ENCODE results near the gene LMO1. TPM values are rescaled to one million over a fixed set of nuclear protein-coding genes. Genes with fewer than 3 reads are reported as not detected.

Gene LMO1
- total and polyA plus RNA-seq, 2 of the 8 experiments (the other 6 are each of a cell fraction or from before 2014, with no cell fraction given) = 0.17 TPM; not detected in 1

- Histone ChIP-seq H3K9me3 (ENCODE audit: insufficient read depth in 2 of 2, low read depth in 1 of 2, low read length in 1 of 2) (no peaks in the 10 kb centered on the region), H2AFZ (ENCODE audit: low read length) (no peak overlapping the region), H2AK5ac (ENCODE audit: low read depth, low read length) (no peak overlapping the region), H4K5ac (ENCODE audit: insufficient read length, low read depth, low read length) (no peak overlapping the region), H3K4me1 (replicated peaks in 1 of 4; ENCODE audit: control insufficient read depth in 3 of 4, insufficient read depth in 4 of 4, low read length in 3 of 4) (peaks cover under 1 to 8% (median 3%) of the 10 kb centered on the region in 4 experiments; a peak in 6 of 7 replicates), H3K79me1 (ENCODE audit: low read depth, low read length) (no peaks in the 10 kb centered on the region), H3K9ac (replicated peaks in 1 of 4; ENCODE audit: extremely low read depth in 1 of 4, low read depth in 3 of 4, low read length in 3 of 4) (no peak overlapping the region), H3K14ac (ENCODE audit: insufficient read length) (no peak overlapping the region), H2BK5ac (ENCODE audit: low read depth, low read length) (no peak overlapping the region), H3K4me3 (ENCODE audit: extremely low read depth in 1 of 4, insufficient read depth in 2 of 4, low read depth in 3 of 4, low read length in 4 of 4) (no peak overlapping the region), H3K18ac (ENCODE audit: extremely low read depth, low read length) (no peak overlapping the region), H2BK20ac (ENCODE audit: low read length) (no peak overlapping the region), H3K27ac (ENCODE audit: low read depth, low read length) (no peak overlapping the region), H4K91ac (replicated peaks; ENCODE audit: insufficient read length, low read length) (no peak overlapping the region), H3K27me3 (replicated peaks in 1 of 4; ENCODE audit: control insufficient read depth in 3 of 4, extremely low read depth in 1 of 4, insufficient read depth in 3 of 4, low read length in 3 of 4) (no peaks in the 10 kb centered on the region; a peak in 1 of 7 replicates), H3K4ac (replicated peaks; ENCODE audit: insufficient read length, low read depth, low read length) (no peak overlapping the region), H3K23ac (ENCODE audit: insufficient read length) (no peak overlapping the region), H3K56ac (replicated peaks; ENCODE audit: insufficient read length, low read depth, low read length) (no peak overlapping the region), H2BK15ac (ENCODE audit: low read length) (peak overlapping the region; percentile 18; the same call in 1 of the 2 replicates), H4K20me1 (replicated peaks in 1 of 2; ENCODE audit: control insufficient read depth in 1 of 2, insufficient read depth in 2 of 2, low read length in 2 of 2) (peaks cover 0 to 1% of the 10 kb centered on the region in 2 experiments), H2BK120ac (replicated peaks; ENCODE audit: low read depth, low read length) (no peak overlapping the region), H3K4me2 (ENCODE audit: insufficient read depth in 1 of 2, low read depth in 2 of 2, low read length in 2 of 2) (no peak overlapping the region), H4K8ac (ENCODE audit: extremely low read depth, insufficient read depth, low read length) (no peak overlapping the region; the same call in 1 of the 2 replicates), H3K36me3 (ENCODE audit: control insufficient read depth in 2 of 4, insufficient read depth in 4 of 4, low read length in 3 of 4) (no peaks in the 10 kb centered on the region), H2BK12ac (ENCODE audit: low read depth, low read length) (0 out of 2 replicates have a peak overlapping the region, but pooled peaks have one; percentile 39), H3K23me2 (ENCODE audit: low read depth, low read length) (no peaks in the 10 kb centered on the region), H3K79me2 (ENCODE audit: control insufficient read depth in 1 of 2, insufficient read depth in 2 of 2, low read length in 2 of 2) (no peaks in the 10 kb centered on the region)
- ChIA-PET CTCF (ENCODE audit: partially characterized antibody) (interaction anchor here (0.8 to 14.3 kb wide), 10 partner anchors 7 to 330 kb away, joined by 3 to 177 read pairs (median 4); partner anchors contain the start of gene LMO1), POLR2A (ENCODE audit: partially characterized antibody) (no interaction called here)
- FAIRE-seq = no peak
- WGBS, 2 experiments (ENCODE audit: extremely low coverage in 1 of 2, insufficient coverage in 1 of 2, insufficient read length in 1 of 2, insufficient replicate concordance in 2 of 2, low coverage in 1 of 2, low lambda C conversion rate in 2 of 2, missing lambda C conversion rate in 1 of 2) = 84% methylated on average over 10 of the region's 10 CpGs; no CpG with 5 or more reads in 1 of the 2 experiments
- no peak for DNase-seq (ENCODE audit: low read depth in 1 of 2, low spot score in 2 of 2)
- TF ChIP-seq RFX5 (IDR thresholded peaks at IDR 0.05; ENCODE audit: borderline replicate concordance, low read depth, low read length) = no peak
Observed at GRCh38 chr11:8237453-8237852, 26.2 kb downstream of the LMO1 start.
